Measurements from ENCODE around the gene SULT1A1.
"Not testable (repeated sequence)": the region's sequence is repeated elsewhere in the genome, so short reads cannot be mapped to it uniquely, and the experiment has no call there.

SULT1A1 gene

DNA sequence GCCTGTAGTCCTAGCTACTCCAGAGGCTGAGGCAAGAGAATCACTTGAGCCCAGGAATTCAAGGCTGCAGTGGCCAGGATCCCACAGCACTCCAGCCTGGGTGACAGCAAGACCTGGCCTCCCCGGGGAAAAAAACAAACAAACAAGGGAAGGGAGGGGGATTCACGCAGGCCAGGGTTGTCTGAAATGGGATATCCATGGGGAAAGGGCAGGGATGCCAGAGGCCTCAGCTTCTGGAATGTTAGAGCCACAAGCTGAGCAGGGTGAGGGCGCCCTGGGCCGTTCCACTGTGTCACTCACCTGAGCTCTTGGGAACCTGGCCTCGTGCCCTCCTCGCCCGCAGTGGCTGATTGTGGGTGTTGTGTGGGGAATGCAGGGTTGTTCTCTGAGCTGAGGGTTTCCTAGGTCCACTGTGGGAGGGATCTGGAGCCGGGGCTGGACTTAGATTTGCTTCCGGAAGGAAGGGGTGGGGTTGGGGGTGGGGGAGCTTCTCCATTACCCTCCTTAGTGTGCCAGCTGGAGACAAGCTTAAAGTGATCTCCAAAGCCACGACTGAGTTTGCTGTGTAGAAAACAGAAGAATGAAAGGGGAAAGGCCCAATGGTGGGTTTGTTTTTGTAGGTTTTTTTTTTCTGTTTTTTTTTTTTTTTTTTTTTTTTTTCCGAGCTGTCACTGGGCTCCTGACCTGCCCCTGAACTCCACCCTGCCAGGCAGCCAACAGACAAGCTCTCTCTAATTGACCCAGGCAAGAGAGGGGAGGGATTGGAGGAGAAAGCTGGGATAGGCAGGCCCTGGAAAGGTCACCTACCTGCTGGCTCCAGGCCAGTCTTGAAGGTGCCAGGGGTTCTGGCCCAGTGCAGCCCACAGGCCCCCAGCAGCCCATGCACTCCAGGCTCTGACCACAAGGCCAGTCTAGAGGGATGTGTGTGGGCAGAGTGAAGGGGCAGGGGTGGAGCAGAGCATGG, at the start of gene SULT1A1:
SULT1A1 (minus strand) TSS at position 414 of the 964 bp plus-strand sequence. CDS start 1,189 bp downstream, outside the sequence.
- no peak for DNase-seq

DNA sequence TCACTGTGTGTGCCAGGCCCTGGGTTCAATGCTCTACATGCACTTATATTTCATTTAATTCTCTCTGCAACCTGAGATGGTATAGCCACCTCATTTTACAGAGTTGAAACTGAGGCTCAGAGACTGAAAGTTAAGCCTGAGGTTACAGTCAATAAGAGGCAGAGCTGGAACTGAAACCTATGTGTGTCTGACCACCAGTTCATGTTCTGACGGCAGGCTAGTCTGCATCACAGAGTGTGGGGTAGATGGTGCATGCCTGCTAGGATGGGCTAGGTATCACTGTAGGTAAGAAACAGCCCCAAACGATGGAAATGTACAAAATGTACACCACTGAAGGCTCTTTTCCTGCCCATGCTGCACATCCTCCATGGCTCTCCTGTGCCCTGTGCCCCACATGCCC, 30.1 kb upstream of the SULT1A1 start:
- not testable (repeated sequence) for DNase-seq

DNA sequence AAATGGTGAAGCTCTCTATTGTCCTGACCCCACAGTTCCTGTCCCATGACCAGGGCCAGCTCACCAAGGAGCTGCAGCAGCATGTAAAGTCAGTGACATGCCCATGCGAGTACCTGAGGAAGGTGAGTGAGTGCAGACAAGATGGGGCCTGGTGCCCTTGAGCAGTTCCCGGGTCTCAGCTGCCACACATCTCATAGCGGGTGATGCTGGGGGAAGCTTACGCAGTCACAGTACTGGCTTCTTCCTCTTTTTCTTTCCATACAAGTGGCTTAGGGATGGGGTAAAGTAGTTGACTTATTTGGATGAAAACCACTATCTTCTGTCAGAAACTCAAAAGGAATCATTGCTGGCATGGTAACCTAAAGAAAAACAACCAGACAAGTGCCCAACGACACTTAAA, 28.5 kb upstream of the SULT1A1 start:
- DNase-seq, result not testable (repeated sequence)

DNA sequence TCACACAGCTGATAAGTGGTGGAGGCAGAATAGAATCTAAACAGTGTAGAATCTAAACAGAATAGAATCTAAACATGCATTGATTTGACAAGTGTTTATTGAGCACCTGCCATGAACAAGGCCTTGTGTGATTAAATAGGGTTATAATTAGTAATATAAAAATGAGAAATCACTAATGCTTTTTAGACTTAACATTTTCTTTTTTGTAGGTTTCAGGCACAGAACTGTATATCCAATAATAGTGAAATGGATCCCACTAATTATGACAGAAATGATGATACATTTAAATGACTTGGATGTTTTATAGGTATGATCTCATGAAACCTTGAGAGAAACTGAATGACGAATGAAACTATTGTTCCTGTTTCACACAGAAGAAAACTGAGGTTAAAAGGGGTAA, 27.9 kb upstream of the SULT1A1 start, which contains the start of gene NPIPB8:
NPIPB8 (plus strand) TSS at position 301 of the 400 bp plus-strand sequence. CDS start 296 bp downstream, outside the sequence.
- not testable (repeated sequence) for DNase-seq

- DNase-seq, result not testable (repeated sequence)
Observed at GRCh38 chr16:28636093-28636823, 26.4 kb upstream of the SULT1A1 start.

GRCh38 chr16:28630905-28631304, 21.1 kb upstream of the SULT1A1 start:
- not testable (repeated sequence) for DNase-seq

- DNase-seq, result peak in 1 of 2 experiments; percentile 18
Observed at GRCh38 chr16:28623172-28623711, 13.4 kb upstream of the SULT1A1 start.

DNA sequence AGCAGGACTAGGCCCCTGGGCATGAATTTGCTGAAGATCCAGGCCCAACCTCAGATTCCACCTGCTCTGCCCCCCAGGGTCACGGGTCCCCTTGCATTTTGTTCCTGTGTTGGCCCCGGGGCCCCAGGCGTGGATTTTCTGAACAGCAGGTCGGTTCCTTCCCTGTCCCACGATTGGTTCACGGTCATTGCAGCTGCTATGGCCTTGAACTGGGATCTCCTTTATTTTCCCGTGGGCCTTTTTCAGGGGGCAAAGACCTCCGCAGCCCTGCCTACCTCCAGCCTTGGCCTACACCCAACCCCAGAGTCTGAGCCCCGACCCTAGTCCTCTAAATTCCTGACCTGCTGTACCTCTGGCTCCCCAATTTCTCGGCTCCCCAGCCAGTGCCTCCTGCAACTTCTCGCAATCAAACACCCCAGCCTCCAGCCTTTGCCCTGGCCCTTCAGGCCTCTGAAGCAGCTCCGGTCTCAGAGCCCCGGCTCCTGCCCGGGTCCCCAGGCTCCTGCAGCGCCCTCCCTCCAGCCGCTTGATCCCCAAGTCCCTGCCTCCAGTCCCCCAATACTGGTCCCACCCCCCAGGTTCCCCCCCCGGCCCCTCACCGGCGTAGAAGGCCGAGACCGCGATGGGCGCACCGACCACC, 12.8 kb upstream of the SULT1A1 start:
- not testable (repeated sequence) for DNase-seq

- no peak for DNase-seq
Observed at GRCh38 chr16:28621481-28622155, 11.8 kb upstream of the SULT1A1 start.

DNA sequence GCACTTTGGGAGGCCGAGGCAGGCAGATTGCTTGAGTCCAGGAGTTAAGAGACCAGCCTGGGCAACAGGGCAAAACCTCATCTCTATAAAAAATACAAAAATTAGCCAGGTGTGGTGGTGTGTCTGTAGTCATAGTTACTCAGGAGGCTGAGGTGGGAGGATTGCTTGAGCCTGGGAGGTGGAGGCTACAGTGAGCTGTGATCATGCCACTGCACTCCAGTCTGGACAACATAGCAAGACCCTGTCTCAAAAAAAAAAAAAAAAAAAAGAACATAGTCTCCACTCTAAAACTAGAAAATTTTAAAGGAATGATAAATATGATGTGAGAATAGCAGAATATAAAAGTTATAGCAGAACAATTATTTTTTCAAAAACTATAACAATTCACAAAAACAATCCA, 10.5 kb upstream of the SULT1A1 start:
- DNase-seq, result not testable (repeated sequence)

DNA sequence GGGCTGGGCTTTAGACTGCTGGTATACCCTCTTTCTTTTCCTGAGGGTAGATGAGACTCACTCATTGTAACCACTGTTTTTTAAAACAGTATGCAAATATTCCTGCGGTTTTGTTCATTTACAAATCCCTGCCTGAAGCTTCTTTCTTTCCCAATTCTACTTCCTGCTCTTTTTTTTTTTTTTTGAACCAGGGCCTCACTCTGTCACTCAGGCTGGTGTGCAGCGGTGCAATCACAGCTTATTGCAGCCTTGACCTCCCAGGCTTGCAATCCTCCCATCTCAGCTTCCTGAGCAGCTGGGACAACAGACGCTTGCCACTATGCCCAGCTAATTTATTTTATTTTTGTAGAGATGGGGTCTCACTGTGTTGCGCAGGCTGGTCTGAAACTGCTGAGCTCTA, 8.0 kb upstream of the SULT1A1 start:
- DNase-seq, result no peak

- DNase-seq, result no peak
Observed at GRCh38 chr16:28616636-28617035, 6.8 kb upstream of the SULT1A1 start.

- not testable (repeated sequence) for DNase-seq
Observed at GRCh38 chr16:28616224-28616577, 6.4 kb upstream of the SULT1A1 start.

GRCh38 chr16:28615486-28616223, 5.8 kb upstream of the SULT1A1 start:
- peak in 1 of 2 experiments; percentile 18 for DNase-seq

DNA sequence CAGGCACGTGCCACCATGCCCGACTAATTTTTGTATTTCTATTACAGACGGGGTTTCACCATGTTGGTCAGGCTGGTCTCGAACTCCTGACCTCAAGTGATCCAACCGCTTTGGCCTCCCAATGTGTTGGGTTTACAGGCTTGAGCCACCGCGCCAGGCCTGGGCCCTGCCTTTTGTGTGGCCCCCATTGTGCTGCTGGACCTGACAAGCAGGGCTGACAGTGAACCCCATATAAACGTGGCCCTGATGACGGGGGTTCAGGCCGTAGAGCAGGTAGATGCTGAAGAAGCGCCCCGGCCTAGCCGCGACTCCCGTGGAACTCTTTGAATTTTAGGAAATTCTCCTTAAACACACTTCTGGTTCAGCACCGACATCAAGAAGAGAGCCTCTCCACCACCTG, 4.7 kb upstream of the SULT1A1 start:
- DNase-seq, result not testable (repeated sequence)

DNA sequence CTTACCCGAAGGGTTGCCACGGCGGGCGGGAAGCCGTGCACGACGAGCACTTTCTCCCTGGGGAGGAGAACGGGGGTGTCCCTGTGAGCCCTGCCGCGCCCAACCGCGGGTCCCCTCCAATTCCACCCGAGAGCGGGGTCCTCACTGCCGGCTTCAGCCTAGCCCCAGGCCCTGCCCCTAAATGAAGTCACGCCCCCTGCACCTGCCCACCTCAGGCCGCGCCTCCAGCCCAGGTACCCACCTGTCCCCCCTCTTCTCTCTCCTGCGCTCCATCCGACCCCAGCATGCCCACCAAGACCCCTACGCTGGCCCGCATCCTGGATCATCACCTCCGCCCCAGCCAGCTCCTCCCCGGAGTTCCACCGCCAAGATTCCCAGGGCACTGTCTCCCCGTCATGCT, 4.1 kb upstream of the SULT1A1 start:
- not testable (repeated sequence) for DNase-seq

DNA sequence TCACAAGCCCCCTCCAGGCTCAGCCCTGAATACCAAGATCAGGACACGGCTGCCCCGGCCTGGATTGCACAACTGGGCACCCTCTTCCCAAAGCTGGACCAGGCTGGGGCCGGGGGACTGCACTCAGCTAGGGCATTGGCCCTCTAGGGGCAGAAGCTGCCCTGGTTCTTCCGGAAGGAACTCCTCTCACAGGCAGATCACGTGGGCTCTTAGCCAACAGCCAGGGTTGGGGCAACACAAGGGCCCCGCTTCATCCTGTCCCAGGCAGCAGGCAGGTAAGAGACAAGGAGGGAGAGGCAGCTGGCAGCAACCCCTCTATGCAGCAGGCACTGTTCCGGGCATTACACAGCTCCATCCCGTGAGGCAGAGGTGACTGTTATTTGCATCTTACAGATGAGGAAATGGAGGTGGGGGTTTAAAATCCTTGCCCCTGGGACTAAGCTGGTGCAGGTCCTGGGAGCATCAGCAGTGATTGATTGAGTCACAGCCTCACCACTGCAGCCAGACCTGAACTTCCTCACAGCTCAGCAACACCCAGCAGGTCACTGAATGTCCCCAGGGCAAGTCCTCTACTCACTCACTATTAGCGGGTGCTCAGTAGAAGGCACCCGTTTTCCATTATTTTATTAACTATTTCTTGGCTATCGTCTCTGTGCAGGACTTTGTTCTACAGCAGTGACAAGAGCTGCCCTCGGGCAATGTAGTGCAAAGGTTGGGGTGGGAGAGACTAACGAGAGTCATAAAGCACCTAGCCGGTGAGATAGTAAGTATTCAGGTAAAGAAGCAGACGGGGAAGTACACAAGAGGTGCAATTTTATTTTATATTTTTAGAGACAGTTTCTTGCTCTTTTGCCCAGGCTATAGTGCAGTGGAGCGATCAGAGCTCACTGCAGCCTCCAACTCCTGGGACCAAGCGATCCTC, 2.8 kb upstream of the SULT1A1 start:
- DNase-seq, result not testable (repeated sequence)

DNA sequence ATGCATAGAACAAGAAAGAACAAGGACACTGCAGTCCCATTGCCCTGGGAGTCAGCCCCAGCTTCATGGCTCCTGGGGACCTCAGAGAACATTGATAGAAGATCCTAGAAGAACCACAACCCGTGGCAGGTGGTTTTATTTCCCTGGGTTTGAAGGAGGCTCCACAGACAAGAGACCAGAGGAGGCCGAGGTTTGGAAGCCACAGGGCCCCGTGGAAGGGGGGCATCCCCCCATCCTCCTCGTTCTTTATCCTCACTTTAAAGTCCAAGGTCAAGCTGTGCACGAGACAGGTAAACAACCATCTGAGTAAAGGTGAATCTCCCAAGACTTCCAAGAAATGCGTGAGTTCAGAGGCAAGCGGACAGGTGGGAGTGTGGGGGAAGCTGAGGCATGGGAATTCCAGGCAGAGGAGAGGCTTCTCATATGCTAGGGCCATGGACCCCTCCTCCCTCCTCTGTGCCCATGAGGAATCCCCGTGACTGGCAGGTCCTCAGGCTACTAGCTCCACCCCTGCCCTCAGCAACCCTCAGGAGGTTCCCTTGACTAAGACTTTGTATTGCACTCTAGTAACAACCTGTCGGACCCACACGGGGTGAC, 849 bp upstream of the SULT1A1 start:
- no peak for DNase-seq

DNA sequence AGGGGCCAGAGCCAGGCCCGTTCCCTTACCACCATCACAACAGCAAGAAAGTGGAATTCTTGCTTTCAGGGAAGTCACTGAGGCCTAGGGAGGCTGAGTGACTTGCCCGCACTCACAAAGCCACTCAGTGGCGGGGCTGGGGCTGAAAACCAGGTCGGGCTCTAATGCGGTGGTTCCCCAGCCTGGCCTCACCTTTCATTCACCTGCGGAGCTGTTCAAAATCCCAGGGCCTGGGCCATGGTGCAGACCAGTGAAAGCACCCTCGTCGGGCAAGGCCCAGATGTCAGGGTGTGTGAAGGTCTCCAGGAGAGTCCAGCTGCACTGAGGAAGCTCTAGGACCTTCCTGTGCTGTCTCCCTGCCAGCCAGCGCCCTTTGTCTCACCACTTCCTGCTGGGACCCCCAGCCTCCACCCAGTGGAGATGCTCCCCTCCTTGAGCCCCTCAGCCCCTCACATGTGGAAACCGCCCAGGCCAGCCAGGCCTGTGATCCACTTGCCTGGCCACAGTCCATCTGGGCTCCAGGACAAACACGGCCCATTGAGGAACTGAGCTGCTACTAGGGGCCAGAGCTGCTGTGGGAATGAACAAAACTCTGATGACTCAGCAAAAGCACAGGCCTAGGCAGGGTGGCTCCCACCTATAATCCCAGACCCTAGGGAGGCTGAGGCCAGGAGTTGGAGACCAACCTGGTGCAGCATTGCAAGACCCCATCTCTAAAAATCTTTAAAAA, 812 bp downstream of the SULT1A1 start:
- not testable (repeated sequence) for DNase-seq

Measured in Kasumi-1 (cell line).